Fibroblast of skin of right quadriceps (primary cell): Measurements from ENCODE around the gene HLA-DOA.
A peak's percentile ranks its signal among the peaks of the same experiment; 100 is the strongest.

Experiments
- DNase-seq: peaks from one replicate; pipeline ENCODE4 v3.0.0-alpha.2; 2013

Gene HLA-DOA

DNA sequence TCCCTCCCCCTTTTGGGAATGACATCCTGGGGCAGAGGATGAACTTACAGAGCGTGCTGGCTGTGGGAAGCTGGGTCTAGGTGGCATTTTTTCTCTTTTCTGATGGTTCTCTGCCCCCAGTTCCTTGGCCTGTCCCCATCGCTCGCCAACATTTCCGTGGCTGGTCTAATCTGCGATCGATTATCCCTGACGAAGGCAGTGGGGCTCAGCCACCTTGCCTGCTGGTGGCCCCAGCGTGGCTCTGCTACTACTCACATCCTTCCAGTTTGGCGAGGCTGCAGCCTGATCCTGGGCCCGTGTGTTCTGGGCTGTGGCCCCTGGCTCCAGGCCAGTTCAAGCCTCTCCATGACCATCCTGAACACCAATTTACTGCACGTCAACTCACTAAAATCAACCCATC, 6.4 kb upstream of the HLA-DOA start:
- DNase-seq, result no peak

DNA sequence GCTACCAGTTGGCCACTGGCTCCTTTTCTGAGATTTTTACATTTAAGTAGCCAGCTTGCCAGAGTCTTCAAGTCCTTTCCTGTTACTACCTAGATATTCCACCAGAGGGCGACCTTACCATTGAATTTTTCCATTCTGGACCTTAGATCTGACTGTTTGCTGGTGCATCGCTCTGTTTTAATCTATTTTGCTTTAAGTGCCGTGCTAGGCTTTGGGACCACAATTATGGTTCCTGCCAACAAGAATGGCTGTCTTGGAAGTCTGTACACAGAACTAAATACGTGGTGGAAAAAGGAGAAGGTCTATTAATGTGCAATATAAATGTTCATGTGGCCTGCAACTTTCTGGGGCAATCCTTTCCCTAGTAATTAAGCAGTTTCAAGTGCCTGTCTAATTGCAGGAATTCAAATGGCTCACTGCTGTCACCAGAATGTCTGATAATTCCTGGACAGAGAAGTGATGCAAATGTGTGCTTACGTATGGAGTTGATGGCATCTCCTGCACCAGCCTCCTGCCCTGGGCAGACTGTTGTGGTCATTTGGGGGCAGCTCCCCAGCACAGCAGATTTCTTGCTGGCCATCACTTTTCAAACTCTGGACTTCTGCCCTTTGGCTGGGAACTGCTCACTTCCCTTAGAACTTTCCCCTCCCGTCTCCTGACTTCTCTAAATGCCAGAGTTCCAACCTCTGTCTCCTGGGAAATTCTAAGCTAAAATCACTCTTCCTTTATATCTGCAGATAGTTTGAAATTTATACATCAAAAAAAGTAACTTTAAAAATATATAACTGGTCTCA, 5.6 kb upstream of the HLA-DOA start:
- DNase-seq, result peak; percentile 74

DNA sequence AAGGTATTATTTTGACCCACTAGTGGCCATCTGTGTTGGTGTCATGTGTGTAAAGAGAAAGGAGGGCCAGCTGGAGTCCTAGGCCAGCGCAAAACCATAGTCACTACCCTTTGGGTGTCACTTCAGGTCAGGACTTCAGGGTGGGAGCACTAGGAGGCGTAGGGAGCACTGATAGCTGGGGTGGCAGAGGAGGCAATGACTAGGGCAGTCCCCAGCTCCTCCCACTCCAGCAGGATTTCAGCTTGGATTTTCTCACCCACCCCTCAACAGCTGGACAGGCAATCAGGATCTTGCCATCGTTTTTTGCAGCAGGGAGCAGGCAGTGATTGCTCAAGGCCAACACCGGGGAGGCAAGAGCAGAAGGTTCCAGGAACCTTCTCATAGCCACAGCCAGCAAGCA, 4.2 kb upstream of the HLA-DOA start:
- no peak for DNase-seq

DNA sequence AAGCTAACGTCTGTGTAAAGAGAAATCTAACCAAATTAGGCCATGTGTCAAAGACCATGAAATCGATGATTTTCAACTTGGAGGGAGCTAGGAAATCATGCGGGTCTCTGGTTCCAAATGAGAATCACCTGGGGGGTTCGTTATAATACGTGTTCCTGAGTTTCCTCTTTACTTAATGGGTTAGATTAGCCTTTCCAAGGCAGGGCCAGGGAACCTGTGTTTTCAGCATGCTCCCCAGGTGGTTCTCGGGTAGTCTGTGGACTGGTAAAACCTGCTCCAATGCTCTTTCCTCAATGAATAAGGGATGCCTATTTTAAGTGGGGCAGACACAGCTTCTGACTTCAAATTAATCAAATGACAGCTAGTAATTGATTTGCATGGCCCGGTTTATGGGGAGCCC, 965 bp upstream of the HLA-DOA start:
- no peak for DNase-seq

- DNase-seq, result no peak
Observed at GRCh38 chr6:33007831-33008400, 1.5 kb downstream of the HLA-DOA start.

- no peak for DNase-seq
Observed at GRCh38 chr6:33004940-33005339, 4.5 kb downstream of the HLA-DOA start.

DNA sequence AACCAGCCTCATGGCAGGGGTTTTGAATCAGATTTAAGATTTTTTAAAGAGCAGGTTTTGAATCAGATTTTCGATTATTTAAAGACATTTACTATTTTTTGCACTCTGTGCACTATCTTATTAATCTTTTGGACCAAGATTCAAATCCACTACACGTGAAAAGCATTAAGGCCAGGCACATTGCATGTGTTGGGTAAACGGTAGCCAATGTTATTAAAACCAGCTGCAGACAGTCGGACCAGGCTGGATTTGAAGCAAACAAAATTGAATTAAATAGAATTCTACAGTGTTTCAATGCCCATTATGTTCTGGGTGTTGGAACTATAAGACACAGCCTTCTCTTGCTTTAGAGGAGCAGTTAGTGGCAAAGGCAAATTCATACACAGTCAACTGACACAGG, 7.7 kb downstream of the HLA-DOA start:
- DNase-seq, result no peak

DNA sequence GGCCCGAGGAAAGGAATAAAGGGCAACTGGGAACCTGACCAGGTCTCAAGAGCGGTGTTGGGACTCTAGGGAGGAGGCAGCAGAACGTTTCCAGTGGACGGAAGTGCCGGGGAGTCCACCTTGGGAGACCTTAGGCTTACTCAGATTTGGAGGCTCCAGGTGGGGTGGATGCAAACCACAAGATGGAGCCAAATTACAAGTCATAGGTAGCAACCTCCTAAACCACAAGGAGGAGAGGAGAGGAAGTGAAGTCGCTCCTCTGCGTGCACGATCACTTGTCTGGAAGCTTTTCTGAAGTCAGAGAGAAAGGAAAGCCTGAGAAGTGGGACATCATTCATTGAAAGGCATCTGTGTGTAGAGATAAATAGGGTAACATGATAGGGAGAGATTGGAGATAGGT, 9.3 kb downstream of the HLA-DOA start:
- no peak for DNase-seq

DNA sequence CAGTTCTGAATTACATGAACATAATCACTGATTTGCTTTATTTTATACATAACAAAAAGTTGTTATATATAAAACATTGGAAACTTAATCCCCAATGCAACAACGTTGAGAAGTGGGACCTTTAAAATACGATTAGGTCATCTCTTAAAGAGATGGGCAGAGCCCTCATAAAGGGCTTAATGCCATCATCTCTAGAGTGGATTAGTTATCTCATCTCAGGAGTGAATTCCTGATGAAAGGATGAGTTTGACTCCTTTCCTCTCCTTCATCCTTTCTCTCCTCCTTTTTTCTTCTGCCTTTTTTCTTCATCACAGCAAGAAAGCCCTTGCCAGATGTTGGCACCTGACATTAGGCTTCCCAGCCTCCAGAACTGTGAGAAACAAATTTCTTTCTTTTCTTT, 13.9 kb downstream of the HLA-DOA start:
- no peak for DNase-seq

DNA sequence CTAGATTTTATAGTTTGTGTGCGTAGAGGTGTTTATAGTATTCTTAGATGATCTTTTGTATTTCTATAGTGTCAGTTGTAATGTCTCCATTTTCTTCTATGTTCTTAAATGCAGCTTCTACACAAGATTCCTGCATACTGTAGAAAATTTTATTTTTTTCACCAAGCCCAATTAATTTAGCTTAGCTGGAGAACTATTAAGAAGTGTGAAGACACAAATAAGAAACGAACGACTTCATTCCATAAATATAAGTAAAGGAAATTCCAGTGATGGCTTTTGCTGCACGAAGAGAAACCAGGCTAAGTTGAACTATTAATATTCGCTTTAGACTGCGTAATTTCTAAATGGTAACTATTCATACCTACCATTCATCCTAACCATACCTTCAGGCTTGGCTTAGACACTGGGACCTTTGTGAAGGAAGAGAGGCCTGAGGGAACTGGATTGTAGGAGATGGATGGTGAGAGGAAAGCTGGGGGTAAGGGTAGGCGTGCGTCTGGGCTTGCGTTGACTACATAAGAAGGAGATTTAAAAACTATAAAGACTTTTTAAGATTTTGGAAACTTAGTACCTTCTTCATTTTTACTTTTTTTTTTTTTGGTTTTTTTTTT, 15.9 kb downstream of the HLA-DOA start:
- DNase-seq, result no peak

DNA sequence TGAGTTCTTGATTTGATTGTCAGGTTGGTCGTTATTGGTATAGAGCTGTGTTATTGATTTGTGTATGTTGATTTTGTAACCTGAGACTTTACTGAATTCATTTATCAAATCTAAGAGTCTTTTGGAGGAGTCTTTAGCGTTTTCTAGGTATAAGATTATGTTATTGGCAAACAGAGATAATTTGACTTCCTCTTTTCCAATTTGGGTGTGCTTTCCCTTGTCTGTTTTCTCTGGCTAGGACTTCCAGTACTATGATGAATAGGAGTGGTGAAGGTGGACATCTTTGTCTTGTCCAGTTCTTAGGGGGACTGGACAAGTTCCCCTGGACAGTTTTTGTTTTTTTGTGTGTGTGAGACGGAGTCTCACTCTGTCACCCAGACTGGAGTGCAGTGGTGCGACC, 17.4 kb downstream of the HLA-DOA start:
- no peak for DNase-seq

DNA sequence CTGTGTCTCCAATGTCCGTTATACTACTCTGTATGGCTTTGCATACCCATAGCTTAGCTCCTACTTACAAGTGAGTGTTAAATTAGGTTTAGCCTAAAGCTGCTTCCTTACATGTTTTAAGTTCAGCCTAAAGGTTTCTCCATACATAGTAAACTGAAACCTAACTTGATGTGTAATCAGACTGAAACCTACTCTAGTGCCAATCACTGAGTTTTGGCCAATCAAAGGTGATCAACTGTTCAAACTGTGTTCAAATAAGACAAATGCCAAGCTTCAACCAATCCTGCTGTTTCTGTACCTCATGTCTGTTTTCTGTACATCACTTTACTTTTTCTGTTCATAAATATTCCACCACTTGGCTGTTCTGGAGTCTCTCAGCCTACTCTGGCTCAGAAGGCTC, 20.0 kb downstream of the HLA-DOA start:
- no peak for DNase-seq

DNA sequence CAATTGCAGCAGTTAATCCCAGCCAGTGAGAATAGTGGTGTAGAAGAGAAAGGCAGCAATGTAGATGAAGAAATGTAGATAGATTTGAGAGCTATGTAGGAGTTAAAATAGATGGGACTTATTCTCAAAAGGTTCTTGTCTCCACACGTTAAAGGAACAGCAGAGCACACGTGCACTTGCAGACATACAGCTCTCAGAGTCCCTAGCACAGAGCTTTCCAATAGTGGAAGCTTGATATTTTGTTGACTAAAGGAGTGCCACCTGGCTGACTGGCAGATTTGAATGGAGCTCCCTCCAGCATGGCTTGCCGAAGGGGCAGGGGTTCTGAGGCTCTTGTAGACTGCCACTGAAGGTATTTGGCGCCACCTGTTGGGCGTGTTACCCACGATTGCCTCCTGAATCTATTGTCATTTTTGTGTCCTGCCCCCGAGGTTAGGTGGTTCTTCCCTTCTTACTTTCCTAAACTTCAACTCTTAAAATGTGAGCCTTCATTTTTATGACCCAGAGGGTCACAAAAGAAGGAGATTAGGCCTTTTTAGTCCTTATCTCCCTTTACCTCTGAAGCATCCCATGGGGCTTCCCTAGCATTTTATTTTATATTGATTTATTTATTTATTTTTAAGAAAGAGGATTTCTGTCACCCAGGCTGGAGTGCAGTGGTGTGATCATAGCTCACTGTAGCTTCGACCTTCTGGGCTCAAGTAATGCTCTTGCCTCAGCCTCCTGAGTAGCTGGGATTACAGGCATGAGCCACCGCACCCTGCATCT, 24.6 kb downstream of the HLA-DOA start:
- DNase-seq, result peak; percentile 73

DNA sequence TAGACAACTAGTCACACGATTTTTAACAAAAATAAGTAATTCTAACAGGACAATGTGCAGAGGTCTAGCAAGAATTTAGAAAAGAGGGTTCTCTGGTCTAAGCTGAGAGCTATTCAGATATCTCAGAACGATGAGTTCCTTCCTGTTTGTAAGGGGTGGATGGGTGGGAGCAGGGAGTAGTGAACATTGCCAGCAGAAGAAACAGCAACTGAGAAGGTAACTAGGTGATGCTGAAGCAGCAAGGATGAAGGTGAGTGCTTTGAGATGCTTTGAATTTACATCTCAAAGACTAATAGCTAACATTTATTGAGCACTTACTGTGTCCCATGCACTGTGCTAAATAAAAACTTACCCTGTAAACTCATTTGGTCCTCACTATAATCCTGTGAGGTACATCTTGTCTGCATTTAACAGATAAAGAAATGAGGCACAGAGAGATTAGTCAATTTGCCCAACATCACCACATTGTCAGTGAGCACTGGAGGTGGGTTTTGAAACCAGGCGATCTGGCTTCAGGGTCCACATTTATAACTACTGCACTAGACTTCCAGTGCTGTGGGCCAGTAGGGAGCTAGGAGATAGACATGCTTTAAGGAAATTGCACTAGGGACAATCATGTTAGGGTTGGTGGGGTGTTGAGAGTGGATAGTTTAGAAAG, 25.3 kb downstream of the HLA-DOA start:
- no peak for DNase-seq

DNA sequence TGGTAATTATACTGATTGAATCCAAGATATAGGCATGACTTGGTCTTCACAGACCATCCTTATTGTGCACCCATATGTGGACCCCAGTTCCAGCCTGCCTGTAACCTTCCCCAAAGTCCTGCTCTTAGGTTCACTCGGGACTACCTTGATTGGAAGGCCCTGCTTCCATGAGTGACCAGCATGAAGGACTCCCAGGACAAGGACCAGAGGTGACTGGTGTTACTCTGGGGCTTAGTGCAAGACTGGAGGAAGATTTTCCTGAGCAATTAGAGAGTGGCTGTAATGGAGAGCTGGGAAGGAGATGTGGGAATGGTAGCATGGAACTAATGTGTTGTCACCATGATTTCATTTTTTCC, 25.9 kb downstream of the HLA-DOA start:
- DNase-seq, result no peak

GRCh38 chr6:32982702-32983492, 26.5 kb downstream of the HLA-DOA start:
- no peak for DNase-seq

DNA sequence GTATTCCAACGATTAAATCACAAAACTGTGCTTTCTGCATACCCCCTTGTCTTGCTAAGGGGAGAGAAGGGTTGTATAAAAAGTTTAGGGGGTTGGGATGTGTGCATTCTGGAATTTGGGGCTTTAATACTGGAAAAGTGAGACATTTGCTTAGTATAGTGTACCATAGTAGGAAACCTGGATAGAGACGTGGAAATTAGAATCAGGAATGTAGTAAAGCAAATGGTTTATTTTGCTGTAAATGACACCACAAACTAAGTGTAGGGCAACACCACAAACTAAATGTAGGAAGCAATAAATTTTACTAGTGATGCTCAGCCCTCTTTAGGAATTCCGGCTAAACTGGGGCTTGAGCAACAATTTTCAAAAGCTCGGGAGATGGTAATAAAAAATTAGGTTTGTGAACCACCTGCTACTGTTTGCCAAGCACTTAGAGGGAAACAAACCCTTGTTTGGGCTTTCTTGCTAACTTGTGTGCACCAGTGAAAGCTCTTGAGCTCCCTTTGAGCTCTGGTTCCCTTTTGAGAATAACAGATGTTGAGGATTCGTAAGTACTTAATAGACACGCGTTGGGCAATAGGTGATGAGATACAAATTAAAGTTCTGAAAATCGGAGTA, 27.2 kb downstream of the HLA-DOA start:
- DNase-seq, result no peak

- no peak for DNase-seq
Observed at GRCh38 chr6:32980488-32981038, 28.8 kb downstream of the HLA-DOA start.

GRCh38 chr6:32979720-32980487, 29.5 kb downstream of the HLA-DOA start:
- DNase-seq, result no peak

GRCh38 chr6:32977953-32978324, 31.5 kb downstream of the HLA-DOA start:
- DNase-seq, result no peak
